Measurements from ENCODE around the gene OSBPL2. TPM values are rescaled to one million over a fixed set of nuclear protein-coding genes. Genes with fewer than 3 reads are reported as not detected.

Gene OSBPL2
- total and polyA plus RNA-seq, 2 donors (not counting 1 experiment from before 2014, with no cell fraction given), result 28.1 to 74.3 TPM

GRCh38 chr20:62243106-62243505 is 4.8 kb downstream of the OSBPL2 start:
- H3K36me3 ChIP-seq (replicated peaks in 1 of 2; ENCODE audit: control extremely low read depth in 1 of 2, control insufficient read depth in 1 of 2, extremely low read depth in 1 of 2, insufficient read depth in 2 of 2, low read length in 1 of 2), result peaks cover 0 to 27% of the 10 kb centered on the region in 2 experiments
- no peak overlapping the region for H3K9ac ChIP-seq (ENCODE audit: low read length)
- intact Hi-C loops (cut with micrococcal nuclease), result no loop called here
- DNase-seq (no peak), ATAC-seq (ENCODE audit: low read depth) (no peak)
- ChIA-PET POLR2A (no interaction called here), CTCF (no interaction called here)
- no peaks in the 10 kb centered on the region for H3K9me3 Mint-ChIP-seq (ENCODE audit: insufficient read depth)
- no peak overlapping the region for H3K4me3 ChIP-seq (ENCODE audit: control extremely low read depth in 1 of 5, extremely low read depth in 1 of 5, insufficient read depth in 1 of 5, low read depth in 2 of 5, low read length in 4 of 5)
- no peak overlapping the region for H3K4me2 ChIP-seq (replicated peaks; ENCODE audit: low read depth, low read length, poor library complexity, severe bottlenecking)
- peaks cover 11 to 14% of the 10 kb centered on the region in 2 donors for H3K4me1 ChIP-seq (ENCODE audit: control insufficient read depth in 2 of 2, insufficient read depth in 2 of 2, low read length in 2 of 2)
- peaks cover 91% of the 10 kb centered on the region for H4K20me1 ChIP-seq (ENCODE audit: control insufficient read depth, insufficient read depth, low read length, poor library complexity, severe bottlenecking)
- no peaks in the 10 kb centered on the region for H3K27me3 Mint-ChIP-seq
- peaks cover 96% of the 10 kb centered on the region for H3K79me2 ChIP-seq (ENCODE audit: control insufficient read depth, insufficient read depth, low read length)
- no peak overlapping the region for H2AFZ ChIP-seq (ENCODE audit: insufficient read depth, low read depth, low read length, poor library complexity, severe bottlenecking)
- no peaks in the 10 kb centered on the region for H3K9me3 ChIP-seq (ENCODE audit: control extremely low read depth in 1 of 3, control insufficient read depth in 2 of 3, insufficient read depth in 1 of 3, low read length in 2 of 3)
- TF ChIP-seq CTCF (IDR thresholded peaks at IDR 0.05), result no peak
- TF ChIP-seq EZH2 (IDR thresholded peaks at IDR 0.05; ENCODE audit: borderline replicate concordance, insufficient read depth, low read depth, low read length, poor library complexity, severe bottlenecking), result no peak
- no peak overlapping the region for H3K27ac ChIP-seq (ENCODE audit: low read length in 2 of 2)
- H3K27ac Mint-ChIP-seq, result no peak overlapping the region
- H3K27me3 ChIP-seq (replicated peaks in 1 of 4; ENCODE audit: control extremely low read depth in 1 of 4, control insufficient read depth in 3 of 4, insufficient read depth in 4 of 4, low read length in 3 of 4), result no peaks in the 10 kb centered on the region
- no peak overlapping the region for H3K4me3 Mint-ChIP-seq
- peaks cover 30% of the 10 kb centered on the region for H3K4me1 Mint-ChIP-seq
- WGBS (ENCODE audit: insufficient coverage), result 89% methylated on average over 21 of the region's 22 CpGs

GRCh38 chr20:62243906-62244515 is 5.7 kb downstream of the OSBPL2 start:
- Histone ChIP-seq H3K4me1 (ENCODE audit: control insufficient read depth in 2 of 2, insufficient read depth in 2 of 2, low read length in 2 of 2) (peaks cover 14 to 17% of the 10 kb centered on the region in 2 donors), H3K27ac (ENCODE audit: low read length in 2 of 2) (no peak overlapping the region), H3K36me3 (replicated peaks in 1 of 2; ENCODE audit: control extremely low read depth in 1 of 2, control insufficient read depth in 1 of 2, extremely low read depth in 1 of 2, insufficient read depth in 2 of 2, low read length in 1 of 2) (peaks cover 0 to 27% of the 10 kb centered on the region in 2 experiments), H3K9ac (ENCODE audit: low read length) (no peak overlapping the region), H4K20me1 (ENCODE audit: control insufficient read depth, insufficient read depth, low read length, poor library complexity, severe bottlenecking) (peaks cover 97% of the 10 kb centered on the region), H3K27me3 (replicated peaks in 1 of 4; ENCODE audit: control extremely low read depth in 1 of 4, control insufficient read depth in 3 of 4, insufficient read depth in 4 of 4, low read length in 3 of 4) (no peaks in the 10 kb centered on the region), H3K79me2 (ENCODE audit: control insufficient read depth, insufficient read depth, low read length) (peaks cover 100% of the 10 kb centered on the region), H3K9me3 (ENCODE audit: control extremely low read depth in 1 of 3, control insufficient read depth in 2 of 3, insufficient read depth in 1 of 3, low read length in 2 of 3) (no peaks in the 10 kb centered on the region), H3K4me3 (ENCODE audit: control extremely low read depth in 1 of 5, extremely low read depth in 1 of 5, insufficient read depth in 1 of 5, low read depth in 2 of 5, low read length in 4 of 5) (no peak overlapping the region), H2AFZ (ENCODE audit: insufficient read depth, low read depth, low read length, poor library complexity, severe bottlenecking) (no peak overlapping the region), H3K4me2 (replicated peaks; ENCODE audit: low read depth, low read length, poor library complexity, severe bottlenecking) (no peak overlapping the region)
- ChIA-PET POLR2A (no interaction called here), CTCF (no interaction called here)
- H3K4me1 Mint-ChIP-seq, result peaks cover 34% of the 10 kb centered on the region
- ATAC-seq (ENCODE audit: low read depth), result no peak
- intact Hi-C loops (cut with micrococcal nuclease), result no loop called here
- WGBS (ENCODE audit: insufficient coverage), result 84% methylated on average over 17 of the region's 21 CpGs
- no peak overlapping the region for H3K4me3 Mint-ChIP-seq
- no peak for DNase-seq
- no peaks in the 10 kb centered on the region for H3K27me3 Mint-ChIP-seq
- H3K9me3 Mint-ChIP-seq (ENCODE audit: insufficient read depth), result no peaks in the 10 kb centered on the region
- H3K27ac Mint-ChIP-seq, result no peak overlapping the region
- no peak for TF ChIP-seq CTCF (IDR thresholded peaks at IDR 0.05)
- no peak for TF ChIP-seq EZH2 (IDR thresholded peaks at IDR 0.05; ENCODE audit: borderline replicate concordance, insufficient read depth, low read depth, low read length, poor library complexity, severe bottlenecking)
